Fibroblast of mammary gland (primary cell): ENCODE results near the gene DUSP3.

ENCODE experiments used
- DNase-seq: peaks from one replicate; pipeline ENCODE4 v3.0.0-alpha.2; 2010; ENCODE audit warnings: low read depth
- H3K4me3 ChIP-seq: 2 replicates; pipeline ENCODE4 v1.5.1; 2011; ENCODE audit warnings: low read depth, mild to moderate bottlenecking, low read length, moderate library complexity; ENCODE audit not compliant: control insufficient read depth
- CTCF ChIP-seq: conservative IDR thresholded peaks from 2 replicates; pipeline ENCODE4 v1.5.1; 2011; ENCODE audit warnings: low read depth, low read length, inconsistent platforms; ENCODE audit not compliant: control insufficient read depth, insufficient read depth

The DUSP3 gene

GRCh38 chr17:43745541-43745940 is 33.2 kb downstream of the DUSP3 start:
- H3K4me3 ChIP-seq, result no peak overlapping the region
- no peak for TF ChIP-seq CTCF
- no peak for DNase-seq

GRCh38 chr17:43741636-43742035 is 37.1 kb downstream of the DUSP3 start:
- no peak for TF ChIP-seq CTCF
- H3K4me3 ChIP-seq, result no peak overlapping the region
- no peak for DNase-seq

- peak; percentile 54 for DNase-seq
- no peak overlapping the region for H3K4me3 ChIP-seq
- no peak for TF ChIP-seq CTCF
Measured at GRCh38 chr17:43740541-43740940, 38.2 kb downstream of the DUSP3 start.

GRCh38 chr17:43737722-43738121 is 41.1 kb downstream of the DUSP3 start:
- TF ChIP-seq CTCF, result no peak

GRCh38 chr17:43736389-43736788 is 42.4 kb downstream of the DUSP3 start:
- TF ChIP-seq CTCF, result no peak
- H3K4me3 ChIP-seq, result no peak overlapping the region
- DNase-seq, result no peak

More at GRCh38 chr17:43737722-43738121, 41.1 kb downstream of the DUSP3 start:
- no peak overlapping the region for H3K4me3 ChIP-seq
- no peak for DNase-seq

- H3K4me3 ChIP-seq, result no peak overlapping the region
- peak; percentile 88 for DNase-seq
- TF ChIP-seq CTCF, result no peak
Measured at GRCh38 chr17:43734376-43734775, 44.4 kb downstream of the DUSP3 start.

GRCh38 chr17:43733956-43734355 is 44.8 kb downstream of the DUSP3 start:
- no peak overlapping the region for H3K4me3 ChIP-seq
- DNase-seq, result no peak
- no peak for TF ChIP-seq CTCF
